ENCODE results near the gene DNAJC6.

DNA sequence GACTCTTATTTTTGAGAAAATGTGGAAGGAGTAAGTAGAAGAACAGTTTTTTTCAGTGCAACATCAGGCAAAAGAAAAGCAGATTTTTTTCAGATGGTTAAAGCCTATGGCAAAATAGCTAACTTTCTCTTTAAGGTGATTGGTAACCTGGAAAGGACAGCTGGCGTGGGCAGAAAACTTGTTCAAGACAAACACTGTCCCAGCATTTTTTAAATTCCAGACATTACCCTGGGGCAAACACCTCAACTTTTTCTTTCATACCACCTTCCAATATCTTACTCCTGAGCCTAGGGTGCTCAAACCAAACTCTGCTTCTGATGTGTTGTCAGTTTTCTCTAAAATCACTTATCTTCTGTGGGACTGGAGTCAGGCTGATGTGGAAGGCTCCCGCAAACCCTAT is 108.4 kb downstream of the DNAJC6 start:
- TF ChIP-seq POLR2AphosphoS5 (IDR thresholded peaks at IDR 0.05; ENCODE audit: borderline replicate concordance, low read depth, low read length) = no peak
- TF ChIP-seq EZH2 (IDR thresholded peaks at IDR 0.05) = no peak
